A673 (cell line): Measurements from ENCODE around the gene NUDT21.

Experiments
- EZH2 ChIP-seq: fragments of 200-600 bp; sonication (generic); IDR thresholded peaks from 2 replicates; pipeline ENCODE4 v1.6.1; 2017; ENCODE audit warnings: borderline replicate concordance, low read depth, mild to moderate bottlenecking, mixed read lengths, antibody characterized with exemption, low read length; ENCODE audit not compliant: poor library complexity, severe bottlenecking
- TF ChIP-seq, protein P1 (sequence below): fragments of 300-800, 200-600 bp; sonication (generic); conservative IDR thresholded peaks from 2 replicates; pipeline ENCODE4 v1.5.1; 2017; ENCODE audit warnings: low read depth, mild to moderate bottlenecking, antibody characterized with exemption, low read length, moderate library complexity, mixed read lengths

DNA sequence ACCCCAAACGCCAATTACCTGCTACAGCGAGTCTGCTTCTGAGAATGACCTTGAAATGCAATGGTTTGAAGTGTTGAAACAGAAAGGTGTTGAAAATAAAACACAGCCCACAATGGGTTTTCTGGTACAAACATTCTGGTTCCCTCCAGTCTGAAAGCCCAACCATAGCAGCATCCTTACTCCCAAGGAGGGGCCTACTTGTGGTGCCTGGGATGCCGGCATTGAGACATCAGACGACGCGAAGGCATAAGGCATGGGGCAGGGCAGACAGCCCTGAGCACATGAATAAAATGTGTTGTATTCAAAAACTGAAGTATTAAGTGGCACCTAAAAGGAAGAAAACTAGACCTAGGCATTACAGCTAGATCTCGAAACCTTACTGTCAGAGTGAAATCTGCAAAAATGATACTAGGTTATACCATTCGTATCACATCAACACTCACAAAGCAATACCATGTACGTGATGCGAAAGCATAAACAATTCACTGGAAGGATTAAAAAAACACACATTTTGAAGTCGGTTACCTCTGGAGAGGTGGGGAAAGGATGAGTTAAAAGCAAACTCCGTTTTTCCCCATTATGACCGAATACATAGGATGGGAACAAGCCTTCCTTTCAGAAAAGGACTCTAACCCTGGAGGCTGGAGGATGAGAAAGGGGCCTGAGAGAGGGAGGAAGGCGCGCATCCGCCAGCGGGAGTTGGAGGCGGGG, 702 bp downstream of the NUDT21 start:
- TF ChIP-seq, protein P1, sequence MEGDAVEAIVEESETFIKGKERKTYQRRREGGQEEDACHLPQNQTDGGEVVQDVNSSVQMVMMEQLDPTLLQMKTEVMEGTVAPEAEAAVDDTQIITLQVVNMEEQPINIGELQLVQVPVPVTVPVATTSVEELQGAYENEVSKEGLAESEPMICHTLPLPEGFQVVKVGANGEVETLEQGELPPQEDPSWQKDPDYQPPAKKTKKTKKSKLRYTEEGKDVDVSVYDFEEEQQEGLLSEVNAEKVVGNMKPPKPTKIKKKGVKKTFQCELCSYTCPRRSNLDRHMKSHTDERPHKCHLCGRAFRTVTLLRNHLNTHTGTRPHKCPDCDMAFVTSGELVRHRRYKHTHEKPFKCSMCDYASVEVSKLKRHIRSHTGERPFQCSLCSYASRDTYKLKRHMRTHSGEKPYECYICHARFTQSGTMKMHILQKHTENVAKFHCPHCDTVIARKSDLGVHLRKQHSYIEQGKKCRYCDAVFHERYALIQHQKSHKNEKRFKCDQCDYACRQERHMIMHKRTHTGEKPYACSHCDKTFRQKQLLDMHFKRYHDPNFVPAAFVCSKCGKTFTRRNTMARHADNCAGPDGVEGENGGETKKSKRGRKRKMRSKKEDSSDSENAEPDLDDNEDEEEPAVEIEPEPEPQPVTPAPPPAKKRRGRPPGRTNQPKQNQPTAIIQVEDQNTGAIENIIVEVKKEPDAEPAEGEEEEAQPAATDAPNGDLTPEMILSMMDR: no peak
- TF ChIP-seq EZH2: no peak
